ENCODE data around the gene GALNT10. TPM values are rescaled to one million over a fixed set of nuclear protein-coding genes. Genes with fewer than 3 reads are reported as not detected.

GALNT10 gene
- total and polyA plus RNA-seq, 10 of the 15 experiments (the other 5 are each of a cell fraction or from before 2014, with no cell fraction given): 3.9 to 35.4 (median 15.5) TPM

DNA sequence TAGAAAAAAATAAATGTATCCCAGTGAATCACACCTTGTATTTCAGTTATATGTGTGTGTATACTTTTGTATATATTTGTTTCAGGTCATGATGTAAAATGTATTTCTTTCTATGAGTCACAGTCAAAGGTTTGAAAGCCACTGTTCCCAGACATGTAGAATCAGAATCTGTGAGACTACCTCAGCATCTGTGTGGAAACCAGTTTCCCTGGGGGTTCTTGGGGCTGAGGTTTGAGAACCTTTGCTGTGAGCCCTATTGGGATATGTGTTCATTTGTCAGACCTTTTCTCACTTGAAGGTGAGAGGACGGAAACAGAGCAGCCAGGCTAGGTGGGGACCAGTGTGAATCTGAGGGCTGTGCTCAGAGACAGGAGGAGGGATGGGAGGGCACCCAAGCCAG lies 176.6 kb downstream of the GALNT10 start:
- Histone ChIP-seq H3K27me3 (replicated peaks in 1 of 2; ENCODE audit: control insufficient read depth in 2 of 2, insufficient read depth in 2 of 2, low read length in 1 of 2) (no peaks in the 10 kb centered on the region), H3K36me3 (ENCODE audit: control insufficient read depth in 2 of 2, insufficient read depth in 2 of 2, low read length in 1 of 2) (peaks cover 0 to 2% of the 10 kb centered on the region in 2 experiments; a peak in 2 of 4 replicates), H3K4me3 (no peak overlapping the region), H3K9ac (ENCODE audit: control insufficient read depth, insufficient read depth, low read length) (no peak overlapping the region), H3K9me3 (replicated peaks; ENCODE audit: control insufficient read depth, insufficient read depth, low read length) (no peaks in the 10 kb centered on the region), H3K27ac (ENCODE audit: control insufficient read depth, insufficient read depth) (peak overlapping the region; percentile 64), H2AFZ (ENCODE audit: control insufficient read depth, low read depth, low read length) (no peak overlapping the region), H3K4me2 (ENCODE audit: control insufficient read depth, insufficient read depth) (no peak overlapping the region), H3K79me2 (ENCODE audit: control insufficient read depth, insufficient read depth, low read length) (no peaks in the 10 kb centered on the region), H4K20me1 (ENCODE audit: control insufficient read depth, insufficient read depth) (no peaks in the 10 kb centered on the region), H3K4me1 (ENCODE audit: control insufficient read depth, insufficient read depth, low read length) (no peaks in the 10 kb centered on the region)
- RAD21 ChIA-PET (ENCODE audit: unreplicated experiment): interaction anchor here (0.9 kb wide), 1 partner anchor 18 kb away, joined by 3 read pairs; no protein-coding TSS in a partner anchor
- WGBS (ENCODE audit: insufficient coverage, insufficient replicate concordance, low lambda C conversion rate, missing lambda C conversion rate): 78% methylated on average over 1 of the region's 1 CpG
- FAIRE-seq (peak; percentile 71), ATAC-seq (peak; percentile 70), DNase-seq (ENCODE audit: low read depth, low spot score) (no peak)
- SMC1A ChIA-PET (ENCODE audit: uncharacterized antibody, unreplicated experiment): no interaction called here
- POLR2A ChIA-PET: no interaction called here
- CTCF ChIA-PET: interaction anchor here (1.3 kb wide), 1 partner anchor 38 kb away, joined by 8 read pairs; no protein-coding TSS in a partner anchor
- BruUV-seq (replicated peaks): no TSS peak
- in situ Hi-C loops (cut with MboI): no loop called here
- intact Hi-C loops (cut with micrococcal nuclease; ENCODE audit: unreplicated experiment): loop anchor here (1.0 kb wide), 1 partner anchor 17 kb away; no protein-coding TSS in a partner anchor
- TF ChIP-seq CBX5 (IDR thresholded peaks at IDR 0.05; ENCODE audit: low read depth): no peak
- TF ChIP-seq MEF2B (IDR thresholded peaks at IDR 0.05; ENCODE audit: partially characterized antibody, poor library complexity, severe bottlenecking): peak; percentile 95
- TF ChIP-seq TCF7 (IDR thresholded peaks at IDR 0.05; ENCODE audit: borderline replicate concordance): no peak
- TF ChIP-seq, protein P1, sequence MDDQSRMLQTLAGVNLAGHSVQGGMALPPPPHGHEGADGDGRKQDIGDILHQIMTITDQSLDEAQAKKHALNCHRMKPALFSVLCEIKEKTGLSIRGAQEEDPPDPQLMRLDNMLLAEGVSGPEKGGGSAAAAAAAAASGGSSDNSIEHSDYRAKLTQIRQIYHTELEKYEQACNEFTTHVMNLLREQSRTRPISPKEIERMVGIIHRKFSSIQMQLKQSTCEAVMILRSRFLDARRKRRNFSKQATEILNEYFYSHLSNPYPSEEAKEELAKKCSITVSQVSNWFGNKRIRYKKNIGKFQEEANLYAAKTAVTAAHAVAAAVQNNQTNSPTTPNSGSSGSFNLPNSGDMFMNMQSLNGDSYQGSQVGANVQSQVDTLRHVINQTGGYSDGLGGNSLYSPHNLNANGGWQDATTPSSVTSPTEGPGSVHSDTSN (IDR thresholded peaks at IDR 0.05; ENCODE audit: insufficient replicate concordance, low read depth, low read length): no peak
- no peak for TF ChIP-seq GATAD2B (conservative IDR thresholded peaks at IDR 0.05; ENCODE audit: low read depth)
- peak; percentile 20; the same call in 1 of the 2 replicates for TF ChIP-seq RAD21 (IDR thresholded peaks at IDR 0.05; ENCODE audit: insufficient read depth, low read depth, low read length)
- TF ChIP-seq SMAD1 (IDR thresholded peaks at IDR 0.05; ENCODE audit: low read depth, partially characterized antibody): peak; percentile 31
- peak; percentile 44; the same call in 1 of the 2 replicates for TF ChIP-seq EED (IDR thresholded peaks at IDR 0.05; ENCODE audit: low read depth)
- no peak for TF ChIP-seq MYC (IDR thresholded peaks at IDR 0.05; ENCODE audit: insufficient read depth, insufficient read length, insufficient replicate concordance, low read length, severe bottlenecking)
- peak; percentile 55 for TF ChIP-seq JUNB (IDR thresholded peaks at IDR 0.05)
- peak; percentile 83 for TF ChIP-seq CUX1 (IDR thresholded peaks at IDR 0.05; ENCODE audit: insufficient replicate concordance, low read depth, low read length)
- no peak for TF ChIP-seq SMAD5 (IDR thresholded peaks at IDR 0.05; ENCODE audit: low read depth)
- TF ChIP-seq ATF2 (IDR thresholded peaks at IDR 0.05; ENCODE audit: low read length): peak; percentile 86
- peak; percentile 74 for TF ChIP-seq RUNX3 (IDR thresholded peaks at IDR 0.05; ENCODE audit: low read length)
- peak; percentile 29; the same call in 1 of the 2 replicates for TF ChIP-seq RELB (IDR thresholded peaks at IDR 0.05; ENCODE audit: low read depth)
